HG02885 (cell line): ENCODE measurements around the gene TNKS1BP1.
A peak's percentile ranks its signal among the peaks of the same experiment; 100 is the strongest.
"Not testable (repeated sequence)": the region's sequence is repeated elsewhere in the genome, so short reads cannot be mapped to it uniquely, and the experiment has no call there.

Experiments used
- ATAC-seq: cut with Tn5 transposase; IDR thresholded peaks from one replicate; pipeline ENCODE4 v1.9.1; 2021; ENCODE audit warnings: mild to moderate bottlenecking; ENCODE audit not compliant: unreplicated experiment, poor library complexity

The TNKS1BP1 gene

DNA sequence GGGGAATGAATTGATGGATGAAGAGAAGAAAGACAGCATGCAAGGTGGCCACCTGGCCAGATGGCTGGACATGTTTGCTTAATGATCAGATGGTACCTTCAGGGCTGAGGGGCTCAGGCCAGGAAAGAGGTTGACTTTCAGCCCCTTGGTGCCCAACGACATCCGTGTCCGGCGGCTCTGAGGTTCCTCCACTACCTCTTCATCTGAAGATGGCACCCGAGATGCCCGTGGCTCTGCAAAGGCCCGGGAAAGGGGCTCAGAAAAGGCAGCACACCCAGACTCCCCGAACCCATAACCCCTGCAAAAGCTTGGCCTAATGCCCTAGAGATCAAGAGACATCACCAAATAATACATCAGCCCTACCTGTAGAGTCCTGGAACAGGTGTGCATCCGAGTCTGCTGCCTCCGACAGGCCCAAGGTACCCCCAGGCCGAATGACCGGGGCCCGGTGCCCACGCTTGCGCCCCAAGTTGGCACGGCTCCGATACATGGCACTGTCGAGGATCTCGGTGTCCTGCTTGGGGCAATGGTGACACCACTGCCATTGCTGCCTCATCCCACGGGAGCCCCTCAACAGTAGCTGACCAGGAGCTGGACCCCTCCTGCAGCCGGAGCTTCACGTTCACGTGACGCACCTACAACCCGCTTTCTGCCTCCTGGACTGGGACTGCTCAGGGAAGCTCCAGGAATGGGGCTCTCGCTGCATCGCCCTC lies 22.9 kb downstream of the TNKS1BP1 start:
- no peak for ATAC-seq

DNA sequence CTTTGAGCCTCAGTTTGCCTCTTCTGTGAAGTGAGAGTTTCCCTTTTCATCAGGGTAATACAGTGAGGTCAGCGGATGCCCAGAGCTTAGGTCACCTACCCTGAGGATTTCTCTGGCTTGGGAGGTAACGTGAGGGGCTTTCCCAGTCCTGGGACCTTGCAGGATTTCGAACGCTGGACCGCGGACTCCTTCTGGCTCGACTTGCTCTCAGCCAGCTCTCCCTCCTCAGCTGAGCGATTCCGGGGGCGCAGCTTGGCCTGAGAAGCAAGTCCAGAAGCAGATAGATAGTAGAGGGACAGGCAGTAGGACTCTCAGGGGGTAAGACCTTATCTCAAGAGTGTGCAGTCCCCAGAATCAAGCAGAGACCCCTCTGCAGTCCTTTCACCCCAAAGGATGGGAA lies 24.0 kb downstream of the TNKS1BP1 start:
- no peak for ATAC-seq

GRCh38 chr11:57299150-57299737 lies 25.5 kb downstream of the TNKS1BP1 start:
- ATAC-seq = no peak

- ATAC-seq = no peak
Observed at GRCh38 chr11:57297221-57297620, 27.5 kb downstream of the TNKS1BP1 start.

DNA sequence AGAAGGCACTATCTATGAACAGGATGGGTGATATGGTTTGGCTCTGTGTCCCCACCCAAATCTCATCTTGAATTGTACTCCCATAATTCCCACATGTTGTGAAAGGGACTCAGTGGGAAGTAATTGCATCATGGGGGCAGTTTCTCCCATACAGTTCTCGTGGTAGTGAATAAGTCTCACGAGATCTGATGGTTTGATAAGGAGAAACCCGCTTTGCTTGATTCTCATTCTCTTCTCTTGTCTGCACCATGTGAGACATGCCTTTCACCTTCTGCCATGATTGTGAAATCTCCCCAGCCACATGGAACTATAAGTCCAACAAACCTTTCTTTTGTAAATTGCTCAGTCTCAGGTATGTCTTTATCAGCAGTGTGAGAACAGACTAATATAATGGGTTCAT lies 28.5 kb downstream of the TNKS1BP1 start:
- not testable (repeated sequence) for ATAC-seq

GRCh38 chr11:57294225-57295131 lies 30.3 kb downstream of the TNKS1BP1 start:
- ATAC-seq = no peak

GRCh38 chr11:57290288-57290687 lies 34.5 kb downstream of the TNKS1BP1 start:
- ATAC-seq = no peak

- ATAC-seq = no peak
Observed at GRCh38 chr11:57288771-57289579, 35.8 kb downstream of the TNKS1BP1 start.

DNA sequence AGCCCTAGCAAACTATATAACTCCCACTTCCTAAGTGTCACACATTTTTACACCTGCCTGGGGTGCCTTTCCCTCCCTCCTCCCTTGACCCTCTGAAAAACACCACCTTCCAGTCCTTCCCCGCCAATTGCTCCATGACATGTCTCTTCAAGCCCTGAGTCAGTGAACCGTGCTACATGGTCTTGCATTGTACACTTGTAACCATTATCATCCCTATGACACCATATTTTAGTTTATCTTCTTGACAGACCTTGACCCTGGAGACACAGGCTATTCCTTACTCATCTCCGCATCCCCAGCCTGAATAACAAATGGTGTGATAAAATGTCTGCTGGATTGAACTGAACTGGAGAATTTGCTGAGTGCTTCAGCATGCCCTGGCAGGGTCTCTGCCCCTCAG lies 36.9 kb downstream of the TNKS1BP1 start:
- no peak for ATAC-seq

DNA sequence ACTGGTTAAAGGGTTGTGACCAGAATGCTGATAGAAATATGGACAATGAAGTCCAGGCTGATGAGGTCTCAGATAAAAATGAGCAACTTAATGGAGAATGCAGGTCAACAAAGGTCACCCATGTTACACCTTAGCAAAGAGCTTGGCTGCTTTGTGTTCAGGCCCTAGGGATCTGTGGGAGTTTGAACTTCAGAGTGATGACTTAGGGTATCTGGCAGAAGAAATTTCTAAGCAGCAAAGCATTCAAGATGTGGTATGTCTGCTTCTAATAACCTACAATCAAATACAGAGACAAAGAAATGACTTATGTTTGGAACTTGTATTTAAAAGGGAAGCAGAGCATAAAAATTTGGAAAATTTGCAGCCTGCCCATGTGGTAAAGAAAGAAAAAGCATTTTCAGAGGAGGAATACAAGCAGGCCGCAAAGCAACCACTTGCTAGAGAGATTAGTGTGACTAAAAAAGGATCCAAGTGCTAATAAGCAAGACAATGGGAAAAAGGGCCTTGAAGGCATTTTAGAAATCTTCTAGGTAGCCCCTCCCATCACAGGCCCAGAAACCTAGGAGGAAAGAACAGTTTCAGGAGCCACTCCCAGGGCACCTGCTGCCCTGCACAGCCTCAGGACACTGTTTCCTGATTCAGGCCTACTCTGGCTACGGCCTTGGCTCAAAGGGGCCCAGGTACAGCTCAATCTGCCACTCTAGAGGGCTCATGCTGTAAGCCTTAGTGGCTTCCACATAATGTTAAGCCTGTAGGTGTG lies 41.3 kb downstream of the TNKS1BP1 start:
- ATAC-seq = no peak

- ATAC-seq = not testable (repeated sequence)
Observed at GRCh38 chr11:57281546-57281945, 43.2 kb downstream of the TNKS1BP1 start.

DNA sequence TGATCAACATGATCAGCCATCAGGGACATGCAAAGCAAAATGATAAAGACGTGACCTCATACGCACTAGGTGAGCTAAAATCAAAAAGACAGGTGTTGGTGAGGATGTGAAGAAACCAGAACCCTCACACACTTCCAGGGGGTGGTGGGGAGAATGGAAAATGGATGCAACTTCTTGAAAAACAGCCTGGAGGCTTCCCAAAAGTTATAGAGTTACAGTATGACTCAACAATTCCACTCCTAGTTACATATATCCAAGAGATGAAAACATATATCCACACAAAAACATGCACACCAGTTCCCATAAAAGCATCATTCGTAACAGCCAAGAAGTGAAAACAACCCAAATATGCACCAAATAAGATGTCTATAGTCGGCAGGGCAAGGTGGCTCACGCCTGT lies 45.6 kb downstream of the TNKS1BP1 start:
- ATAC-seq = no peak

- ATAC-seq = no peak
Observed at GRCh38 chr11:57278721-57279095, 46.0 kb downstream of the TNKS1BP1 start.

DNA sequence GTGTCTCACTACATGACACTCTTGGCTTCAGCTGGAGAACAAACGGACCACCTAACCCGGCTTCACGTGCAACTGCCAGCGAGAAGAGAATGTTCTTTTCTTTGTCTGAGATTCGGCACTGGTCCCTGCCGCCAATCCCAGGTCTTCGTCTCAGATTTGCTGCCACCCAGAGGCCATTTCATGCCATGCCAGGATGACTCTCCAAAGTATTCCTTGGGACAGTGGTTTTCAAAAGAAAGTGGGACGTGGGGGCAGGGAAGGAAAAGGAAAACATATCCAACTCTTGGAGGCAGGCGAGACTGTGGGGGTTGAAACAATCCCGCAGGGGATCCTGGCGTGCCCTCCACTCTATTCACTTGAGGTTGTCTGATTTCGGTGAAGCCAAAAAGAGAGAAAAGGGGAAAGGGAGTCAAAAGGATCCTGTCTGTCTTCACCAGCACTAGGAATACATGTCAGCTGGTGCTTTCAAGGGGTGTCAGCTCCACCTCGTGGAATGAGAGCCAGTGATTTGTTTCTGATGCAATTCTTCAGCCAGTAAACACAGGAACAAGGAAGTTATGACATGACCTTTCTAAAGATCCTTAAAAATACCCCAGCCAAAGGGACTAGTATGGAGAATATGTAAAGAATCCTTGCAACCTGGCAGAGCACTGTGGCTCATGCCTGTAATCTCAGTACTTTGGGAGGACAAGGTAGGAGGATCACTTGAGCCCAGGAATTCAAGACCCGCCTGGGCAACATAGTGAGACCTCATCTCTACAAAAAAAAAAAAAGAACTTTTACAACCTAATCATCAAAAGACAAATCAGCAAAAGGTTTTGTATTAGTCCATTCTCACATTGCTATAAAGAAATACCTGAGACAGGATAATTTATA lies 46.7 kb downstream of the TNKS1BP1 start:
- ATAC-seq = peak; percentile 92

DNA sequence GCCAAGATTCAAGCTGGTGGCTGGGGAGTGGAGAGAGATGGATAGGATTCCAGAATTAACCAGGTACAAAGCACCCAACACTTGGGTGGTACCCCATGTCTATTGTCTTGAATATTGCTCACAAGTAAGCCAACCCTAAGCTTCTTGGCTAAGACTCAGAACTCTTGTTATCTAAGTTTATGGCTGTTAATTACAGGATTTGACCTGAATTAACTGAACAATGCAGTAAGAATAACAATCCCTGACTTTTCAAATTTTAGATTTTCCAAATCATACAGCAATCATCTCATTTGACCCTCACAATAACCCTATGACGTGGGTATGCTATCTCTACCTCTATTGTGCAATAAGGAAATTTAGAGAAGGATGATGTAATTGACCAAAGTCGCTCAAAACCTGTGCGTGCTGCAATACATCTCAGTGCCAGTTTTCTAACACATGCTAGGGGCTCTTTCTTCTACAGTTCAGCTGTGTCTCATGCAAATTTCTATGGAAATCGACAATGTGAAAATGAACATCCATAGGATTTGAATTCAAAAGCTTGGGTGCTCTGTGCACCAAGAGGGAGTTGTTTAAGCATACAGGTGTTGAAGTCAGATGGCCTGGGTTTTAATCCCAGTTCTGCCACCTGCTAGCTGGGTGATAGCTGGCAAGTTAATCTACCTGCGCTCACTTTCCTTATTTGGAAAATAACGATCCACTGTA lies 47.6 kb downstream of the TNKS1BP1 start:
- ATAC-seq = no peak

GRCh38 chr11:57276169-57276970 lies 48.4 kb downstream of the TNKS1BP1 start:
- no peak for ATAC-seq

- ATAC-seq = no peak
Observed at GRCh38 chr11:57275582-57275981, 49.2 kb downstream of the TNKS1BP1 start.
